ENCODE results near the gene UFM1.

DNA sequence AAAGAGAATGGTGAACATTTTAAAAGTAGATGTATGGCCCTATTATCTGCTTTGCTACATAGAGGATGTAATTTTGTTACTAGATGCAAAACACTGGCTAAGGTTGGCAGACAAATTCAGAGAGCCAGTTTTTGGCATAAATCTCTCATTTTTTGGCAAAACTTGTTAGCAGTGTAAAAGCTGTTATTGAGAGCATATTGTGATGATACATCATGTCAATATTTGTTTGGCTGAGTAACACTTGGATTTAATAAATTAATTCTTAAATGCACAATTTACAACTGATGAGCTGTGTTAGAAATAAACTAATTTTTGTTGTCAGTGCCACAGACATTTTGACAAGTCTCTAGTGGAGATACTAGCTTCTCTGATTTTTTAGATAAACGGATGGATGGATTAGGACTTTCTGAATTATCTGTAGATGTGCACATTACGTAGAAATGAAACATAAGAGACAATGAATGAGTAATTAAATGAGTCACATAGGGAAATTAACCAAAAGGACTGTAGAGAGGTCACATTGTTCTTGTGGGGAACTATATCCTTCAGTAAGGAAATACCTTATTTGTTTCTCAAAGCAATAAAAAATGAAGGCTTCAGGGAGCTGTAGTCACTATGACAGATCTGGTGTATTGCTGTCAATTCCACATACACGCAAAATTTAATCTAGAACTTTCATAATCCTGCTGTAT is 17.4 kb downstream of the UFM1 start:
- TF ChIP-seq GATA2 (IDR thresholded peaks at IDR 0.05; ENCODE audit: low read depth, low read length) (no peak), GATA3 (IDR thresholded peaks at IDR 0.05; ENCODE audit: low read depth, low read length) (no peak)

Measured in SH-SY5Y (cell line).